ENCODE measurements around the gene FAM13C. TPM values are rescaled to one million over a fixed set of nuclear protein-coding genes. Genes with fewer than 3 reads are reported as not detected.
"Not testable (repeated sequence)": the region's sequence is repeated elsewhere in the genome, so short reads cannot be mapped to it uniquely, and the experiment has no call there.

FAM13C gene
- 0.22 TPM in 1 of 2 replicates, not detected in the other for total RNA-seq (2014; rRNA removed; shearing (Covaris generic))

DNA sequence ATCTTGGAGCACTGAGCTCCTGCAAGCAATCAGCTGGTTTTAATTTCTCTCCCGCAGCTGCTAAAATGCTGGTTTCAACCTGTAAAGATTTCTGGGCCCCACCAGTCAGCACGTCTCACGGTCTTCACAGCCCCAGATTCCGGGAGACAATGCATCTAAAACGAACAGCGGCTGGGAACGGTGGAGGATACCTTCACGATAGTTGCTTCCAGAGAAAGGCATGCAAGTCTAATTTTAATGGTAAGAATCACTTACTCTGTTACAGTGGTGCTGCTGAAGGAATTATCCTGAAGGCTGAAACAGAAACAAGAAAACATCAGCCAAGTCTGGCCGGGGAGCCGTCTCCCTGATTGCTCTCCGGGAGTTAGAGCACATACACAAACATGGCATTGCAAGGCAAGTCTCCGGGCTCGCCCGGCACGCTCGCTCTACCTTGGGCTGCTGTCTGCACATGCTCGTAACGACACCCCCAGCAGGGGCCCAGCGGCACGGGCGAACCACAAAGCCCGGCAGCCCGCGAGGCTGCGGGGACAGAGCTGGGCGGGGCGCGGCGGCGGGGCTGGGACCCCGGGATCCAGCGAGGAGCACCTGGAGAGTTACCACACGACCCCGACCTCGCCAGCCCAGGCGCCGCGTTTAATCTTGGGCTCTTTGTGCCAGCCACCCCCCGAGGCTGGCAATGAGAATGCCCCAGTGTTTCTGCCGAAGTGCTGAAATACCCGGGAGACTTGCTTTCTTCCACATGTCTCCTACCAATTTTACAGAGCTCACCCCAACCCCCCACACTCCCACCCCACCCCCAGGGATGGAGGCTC is at the start of gene FAM13C:
Gene FAM13C (minus strand): TSS at position 406 of the 815 bp plus-strand sequence. CDS start 89 bp downstream, at position 317.
- peak; percentile 34 for DNase-seq (ENCODE audit: low spot score)

DNA sequence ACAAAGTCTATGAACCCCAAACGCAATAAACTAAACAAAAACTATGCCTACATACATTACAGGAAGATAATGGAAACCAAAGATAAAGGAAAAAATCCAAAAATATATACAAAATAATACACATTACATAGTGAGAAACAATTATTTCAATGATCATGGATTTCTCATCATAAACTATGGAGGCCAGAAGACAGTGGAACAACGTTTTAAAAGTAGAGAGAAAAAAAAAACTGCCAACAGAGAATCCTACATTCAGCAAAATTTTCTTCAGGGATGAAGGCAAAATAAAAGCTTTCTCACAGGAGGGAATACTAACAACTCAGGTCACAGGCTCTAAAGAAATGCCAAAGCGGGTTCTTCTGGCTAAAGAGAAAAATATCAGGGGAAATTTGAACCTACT is 42.9 kb upstream of the FAM13C start:
- no peak for DNase-seq (ENCODE audit: low spot score)

DNA sequence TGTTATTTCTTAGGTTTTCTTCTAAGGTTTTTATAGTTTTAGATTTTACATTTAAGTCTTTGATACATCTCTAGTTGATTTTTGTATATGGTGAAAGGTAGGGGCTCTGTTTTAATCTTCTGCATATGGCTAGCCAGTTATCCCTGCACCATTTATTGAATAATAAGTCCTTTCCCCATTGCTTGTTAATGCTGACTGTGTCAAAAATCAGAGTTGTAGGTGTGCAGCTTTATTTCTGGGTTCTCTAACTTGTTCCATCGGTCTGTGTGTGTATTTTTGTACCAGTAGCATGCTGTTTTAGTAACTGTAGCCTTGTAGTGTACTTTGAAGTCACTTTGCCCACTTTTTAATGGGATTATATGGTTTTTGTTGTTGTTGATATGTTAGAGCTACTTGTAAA is 37.9 kb upstream of the FAM13C start:
- DNase-seq (ENCODE audit: low spot score), result no peak

DNA sequence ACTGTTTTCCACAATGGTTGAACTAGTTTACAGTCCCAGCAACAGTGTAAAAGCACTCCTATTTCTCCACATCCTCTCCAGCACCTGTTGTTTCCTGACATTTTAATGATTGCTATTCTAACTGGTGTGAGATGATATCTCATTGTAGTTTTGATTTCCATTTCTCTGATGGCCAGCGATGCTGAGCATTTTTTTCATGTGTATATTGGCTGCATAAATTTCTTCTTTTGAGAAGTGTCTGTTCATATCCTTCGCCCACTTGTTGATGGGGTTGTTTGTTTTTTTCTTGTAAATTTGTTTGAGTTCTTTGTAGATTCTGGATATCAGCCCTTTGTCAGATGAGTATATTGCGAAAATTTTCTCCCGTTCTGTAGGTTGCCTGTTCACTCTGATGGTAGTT is 37.0 kb upstream of the FAM13C start:
- DNase-seq (ENCODE audit: low spot score), result not testable (repeated sequence)

DNA sequence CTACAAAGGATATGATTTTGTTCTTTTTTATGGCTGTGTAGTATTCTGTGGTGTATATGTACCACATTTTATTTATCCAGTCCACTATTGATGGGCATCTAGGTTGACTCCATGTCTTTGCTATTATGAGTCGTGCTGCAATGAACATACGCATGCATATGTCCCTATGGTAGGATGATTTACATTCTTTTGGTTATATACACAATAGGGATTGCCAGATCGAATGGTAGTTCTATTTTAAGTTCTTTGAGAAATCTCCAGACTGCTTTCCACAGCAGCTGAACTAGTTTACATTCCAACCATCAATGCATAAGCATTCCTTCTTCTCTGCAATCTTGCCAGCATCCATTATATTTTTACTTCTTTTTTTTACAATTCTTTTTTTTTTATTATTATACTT is 35.6 kb upstream of the FAM13C start:
- DNase-seq (ENCODE audit: low spot score), result no peak

DNA sequence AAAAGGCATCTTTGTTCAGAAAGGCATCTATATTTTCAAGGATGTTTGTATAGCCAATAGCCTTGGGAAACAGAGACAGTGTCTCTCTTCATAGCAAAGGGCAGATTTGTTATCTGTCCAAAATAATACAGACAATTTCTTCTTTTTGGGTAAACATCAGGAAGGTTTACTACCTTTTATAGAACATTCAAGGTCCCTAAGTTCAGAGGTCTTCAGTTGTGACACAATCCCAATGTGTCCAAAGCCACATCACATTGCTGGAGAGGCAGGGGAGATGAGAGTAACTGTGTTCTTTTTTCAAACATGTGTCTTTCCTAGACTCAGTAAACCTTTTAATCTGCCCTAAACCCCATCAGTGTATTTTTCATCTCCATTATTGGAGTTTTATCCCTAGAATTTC is 33.6 kb upstream of the FAM13C start:
- no peak for DNase-seq (ENCODE audit: low spot score)

DNA sequence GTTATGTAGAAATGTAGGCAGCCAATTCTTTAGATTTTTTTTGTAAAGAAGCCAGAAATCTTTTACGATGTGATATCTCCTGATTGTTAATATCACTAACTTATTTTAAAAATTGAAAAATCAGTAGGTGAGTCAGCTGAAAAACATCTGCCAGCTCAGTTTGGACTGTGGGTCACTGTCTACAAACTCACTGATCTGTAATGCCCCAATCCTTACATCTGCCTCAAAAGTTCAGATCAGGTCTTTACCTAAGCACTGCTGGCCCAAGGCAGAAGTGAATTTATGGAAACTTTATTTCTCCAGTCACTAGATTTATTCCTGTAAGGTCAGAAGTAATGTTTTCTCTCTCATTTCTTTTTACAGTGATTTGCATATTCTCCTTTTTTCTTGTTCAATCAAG is 31.0 kb upstream of the FAM13C start:
- no peak for DNase-seq (ENCODE audit: low spot score)

DNA sequence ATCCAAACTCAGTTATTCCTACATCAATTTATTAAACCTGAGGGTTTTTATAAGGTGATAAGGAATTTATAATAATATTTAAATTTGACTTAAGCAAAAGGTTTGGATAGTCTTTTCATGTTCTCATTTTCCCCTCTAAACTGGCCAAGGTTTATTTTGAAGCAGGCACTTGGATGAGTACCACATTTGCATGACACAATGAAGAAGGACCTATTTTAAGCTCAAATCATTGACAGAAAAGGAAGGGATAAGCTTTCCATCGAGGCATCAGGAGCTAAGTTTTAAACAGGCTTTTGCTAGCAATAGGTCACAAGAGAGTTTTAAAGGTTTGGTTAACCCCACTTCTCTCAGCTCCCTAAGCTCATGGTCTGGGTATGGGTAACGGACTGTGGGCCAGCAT is 28.7 kb upstream of the FAM13C start:
- no peak for DNase-seq (ENCODE audit: low spot score)

DNA sequence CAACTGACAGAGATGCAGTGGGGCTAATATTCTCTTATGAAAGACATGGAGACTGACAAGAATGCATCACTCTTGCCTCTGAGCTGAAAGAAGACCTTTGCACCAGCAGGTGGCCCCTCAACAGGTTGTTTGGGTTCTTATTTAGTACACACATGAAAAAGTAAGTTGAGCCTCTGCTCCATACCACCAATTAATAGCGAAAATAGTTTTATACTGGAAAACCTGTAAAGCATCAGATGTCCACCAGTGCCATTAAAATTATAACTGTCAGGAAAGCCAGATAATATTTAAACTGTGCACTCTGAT is 26.3 kb upstream of the FAM13C start:
- DNase-seq (ENCODE audit: low spot score), result no peak

DNA sequence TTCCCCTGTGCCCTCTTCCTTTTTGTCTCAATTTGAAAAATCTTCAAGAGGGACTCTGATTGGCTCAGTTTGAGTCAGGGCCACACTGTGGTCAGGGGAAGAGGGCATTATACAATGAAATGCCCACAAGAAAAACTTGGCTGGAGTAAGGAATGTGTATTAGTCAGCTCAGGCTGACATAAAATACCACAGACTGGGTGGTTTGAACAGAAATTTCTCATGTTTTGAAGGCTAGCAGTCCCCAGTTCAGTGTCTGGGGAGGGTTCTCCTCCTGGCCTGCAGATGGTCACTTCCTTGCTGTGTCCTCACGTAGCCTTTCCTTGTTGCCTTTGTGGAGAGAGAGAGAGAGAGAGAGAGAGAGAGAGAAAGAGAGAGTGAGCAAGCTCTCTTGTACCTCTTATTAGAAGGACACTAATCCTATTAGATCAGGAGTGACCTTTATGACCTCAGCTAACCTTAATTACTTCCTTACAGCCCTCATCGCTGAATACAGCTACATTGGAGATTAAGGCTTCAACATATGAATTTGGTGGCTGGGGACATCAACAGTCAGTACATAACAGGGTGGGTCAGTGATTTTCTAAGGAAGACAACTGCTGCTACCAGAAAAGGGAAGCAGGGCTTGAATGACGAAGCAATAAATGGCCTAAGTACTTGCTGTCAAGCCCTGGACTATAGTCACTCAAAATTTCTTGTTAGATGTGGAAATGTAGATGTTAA is 25.8 kb upstream of the FAM13C start:
- peak; percentile 97 for DNase-seq (ENCODE audit: low spot score)

DNA sequence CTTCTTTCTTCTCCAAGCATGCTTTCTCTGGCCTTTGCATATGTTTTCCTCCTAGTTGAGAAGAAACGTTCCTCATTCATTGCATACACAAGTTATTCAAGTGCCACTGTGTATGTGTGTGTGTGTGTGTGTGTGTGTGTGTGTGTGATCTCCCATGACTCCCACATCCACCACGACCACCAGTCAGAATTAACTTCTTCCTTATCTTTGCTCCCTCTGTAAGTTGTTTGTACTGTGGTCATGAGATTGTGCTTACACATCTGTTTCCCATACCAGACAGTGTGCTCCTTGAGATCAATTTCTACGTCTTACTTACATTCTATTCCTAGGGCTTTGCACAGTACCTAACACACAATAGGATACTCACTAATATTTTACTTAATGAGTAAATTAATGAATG is 22.4 kb upstream of the FAM13C start:
- DNase-seq (ENCODE audit: low spot score), result no peak

DNA sequence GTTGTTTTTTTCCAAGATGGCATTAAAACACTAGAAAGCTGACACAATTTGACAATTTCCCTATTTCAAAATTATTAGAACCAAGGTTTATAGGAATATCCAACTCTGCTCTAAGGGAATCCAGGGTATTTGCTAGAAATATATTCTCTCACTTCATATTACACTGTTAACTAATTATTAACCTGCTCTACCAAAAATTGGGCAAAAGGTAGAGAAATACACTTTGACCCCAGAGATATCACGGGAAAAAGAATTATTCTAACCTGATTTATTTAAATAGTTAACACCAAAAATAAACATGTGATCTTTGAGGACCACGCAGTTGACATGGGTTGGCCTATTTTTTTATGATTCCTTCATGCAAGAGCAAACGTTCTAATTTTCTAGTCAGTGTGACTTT is 21.6 kb upstream of the FAM13C start:
- DNase-seq (ENCODE audit: low spot score), result no peak

DNA sequence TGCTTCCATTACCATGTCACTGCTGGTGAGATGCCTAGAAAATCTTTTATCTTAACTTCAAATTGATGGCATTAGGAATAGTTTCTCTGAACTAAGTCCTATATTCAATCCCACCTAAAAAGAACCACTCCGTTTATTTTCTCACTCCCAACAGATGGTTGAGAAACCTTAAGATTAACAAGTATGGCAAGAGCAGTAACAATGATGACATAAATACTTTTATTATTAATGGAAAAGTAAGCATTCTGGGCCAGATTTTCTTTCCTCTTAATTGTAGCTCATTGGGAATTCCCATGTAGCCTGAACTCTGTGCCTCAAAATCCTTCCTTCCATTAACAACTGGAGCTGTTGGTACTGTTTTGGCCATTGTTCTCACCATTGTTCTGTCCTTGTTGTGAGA is 21.1 kb upstream of the FAM13C start:
- no peak for DNase-seq (ENCODE audit: low spot score)

DNA sequence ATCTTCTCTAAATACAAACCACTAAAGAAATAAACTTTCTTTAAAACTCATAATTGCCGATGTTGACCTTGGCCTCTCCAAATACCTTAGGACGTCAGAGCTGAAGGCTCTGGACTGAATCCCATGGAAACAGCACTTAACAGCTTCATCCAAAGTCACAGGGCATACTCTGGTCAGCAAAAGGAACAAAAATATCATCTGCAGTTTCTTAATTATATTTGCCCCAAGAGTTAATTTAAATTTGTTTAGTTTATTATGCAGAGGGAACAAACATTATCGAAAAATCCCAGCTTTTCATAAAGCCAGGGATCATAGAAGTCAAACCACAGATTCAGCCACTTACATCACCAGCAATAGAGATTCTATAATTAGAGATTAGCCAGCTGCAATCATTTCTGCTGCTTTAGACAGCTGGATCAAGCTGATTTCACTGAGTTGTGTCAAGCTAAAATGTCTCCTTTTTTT is 20.5 kb upstream of the FAM13C start:
- DNase-seq (ENCODE audit: low spot score), result peak; percentile 45

DNA sequence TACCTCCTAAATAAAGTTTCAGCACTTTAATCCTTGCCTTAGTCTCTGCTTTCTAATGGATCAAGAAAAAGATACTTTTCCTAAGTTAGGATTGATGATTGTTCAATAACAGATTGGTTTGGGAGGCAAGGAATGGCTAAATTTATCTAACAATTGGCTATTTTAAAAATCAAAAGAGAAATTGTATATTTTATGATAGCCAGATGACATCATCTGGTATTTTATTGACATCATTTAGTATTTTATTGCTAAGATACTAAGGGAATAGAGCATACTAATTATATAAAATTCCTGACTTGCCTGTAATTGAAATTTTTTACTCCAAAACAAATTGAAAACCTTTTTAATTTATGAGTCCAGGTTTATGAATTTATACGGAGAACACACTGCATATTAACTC is 19.3 kb upstream of the FAM13C start:
- no peak for DNase-seq (ENCODE audit: low spot score)

DNA sequence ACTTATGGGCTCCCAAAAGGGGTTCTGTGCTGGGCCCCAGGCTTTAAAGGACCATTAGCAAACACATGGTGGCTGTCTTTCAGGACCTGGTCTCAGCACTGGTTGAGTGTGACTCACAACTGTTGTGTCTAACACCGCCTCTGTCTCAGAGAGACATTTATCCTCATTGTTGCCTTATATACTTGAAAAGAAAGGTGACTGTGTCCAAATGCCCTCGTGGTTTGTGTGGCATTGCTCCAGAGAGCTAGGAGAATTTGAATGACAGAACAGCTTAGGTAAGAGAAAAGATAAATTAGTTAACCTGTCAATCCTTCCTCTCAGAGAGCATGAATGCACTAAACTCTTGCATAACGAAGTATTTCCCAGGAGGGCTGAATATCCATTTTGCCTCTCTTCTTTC is 14.5 kb upstream of the FAM13C start:
- DNase-seq (ENCODE audit: low spot score), result no peak

DNA sequence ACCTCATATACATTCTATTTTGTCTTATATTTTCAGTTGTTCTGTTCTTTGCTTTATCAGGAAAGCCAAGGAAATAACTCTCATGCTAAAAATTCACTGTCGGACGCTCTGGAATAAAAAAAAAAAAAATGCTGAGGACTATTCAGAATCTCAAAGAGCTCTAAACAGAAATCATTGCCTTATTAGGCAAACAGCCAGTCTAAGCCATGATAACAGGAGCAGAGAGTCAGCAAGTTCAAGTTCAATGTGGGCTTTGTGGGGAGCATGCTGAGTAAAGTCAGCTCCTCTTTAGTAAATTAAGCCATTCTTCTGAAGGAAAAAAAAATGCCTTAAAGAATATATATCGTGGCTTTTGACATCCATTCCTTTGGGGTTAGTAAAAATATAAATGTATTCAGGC is 13.6 kb upstream of the FAM13C start:
- no peak for DNase-seq (ENCODE audit: low spot score)

DNA sequence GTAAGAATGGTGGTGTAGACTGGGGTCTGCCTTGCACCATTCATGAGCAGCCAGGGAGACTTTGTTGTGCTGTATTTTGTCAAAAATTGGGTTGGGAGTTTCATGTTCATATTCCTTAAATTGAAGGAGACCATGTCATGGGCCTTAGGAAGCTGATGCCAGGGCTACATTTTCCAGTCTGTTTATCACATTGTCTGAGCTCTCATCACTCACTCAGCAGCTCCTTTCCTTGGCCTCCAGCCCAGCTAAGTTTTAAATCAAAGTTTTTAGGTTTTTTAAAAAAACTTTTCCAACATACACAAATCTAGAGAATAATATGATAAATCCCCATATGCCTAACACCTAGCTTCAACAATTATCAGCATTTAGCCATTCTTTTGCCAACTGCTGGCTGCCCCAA is 12.6 kb upstream of the FAM13C start:
- no peak for DNase-seq (ENCODE audit: low spot score)

DNA sequence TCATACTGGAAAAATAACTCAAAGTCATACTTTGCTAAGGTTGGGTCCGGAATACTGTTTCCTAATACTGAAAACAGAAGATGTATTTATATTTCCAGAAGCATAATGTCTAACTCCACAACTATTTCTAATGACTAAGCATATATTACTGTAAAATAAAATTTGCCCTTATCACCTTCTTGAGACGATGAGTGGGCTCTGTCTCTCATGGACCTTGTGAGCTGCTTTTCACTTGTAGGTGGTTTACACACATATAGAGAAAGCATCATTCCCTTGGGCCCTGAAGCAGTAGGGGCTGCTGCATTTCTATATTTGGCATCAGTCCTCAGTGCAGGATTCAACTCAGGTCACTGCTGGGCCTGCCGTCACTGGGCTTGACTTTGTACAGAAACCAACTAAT is 10.7 kb upstream of the FAM13C start:
- no peak for DNase-seq (ENCODE audit: low spot score)

DNA sequence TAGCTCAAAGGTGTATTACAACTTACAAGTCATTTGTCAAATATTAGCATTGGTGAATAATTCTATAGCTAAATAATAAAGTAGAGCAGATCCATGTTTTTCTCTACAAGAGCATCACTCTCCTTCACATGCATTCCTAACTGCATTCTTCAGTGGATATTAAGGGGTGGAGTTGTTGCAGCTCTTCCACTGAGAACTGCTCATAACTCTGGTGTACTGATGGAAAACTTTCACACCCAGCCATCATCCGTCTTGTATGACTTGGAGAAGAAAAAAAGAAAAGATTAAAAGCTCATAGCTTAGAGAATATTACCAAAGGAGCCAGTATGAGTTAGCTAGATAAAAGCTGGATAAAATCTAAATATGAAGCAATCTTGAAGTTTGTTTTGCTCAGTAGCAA is 10.2 kb upstream of the FAM13C start:
- DNase-seq (ENCODE audit: low spot score), result no peak

DNA sequence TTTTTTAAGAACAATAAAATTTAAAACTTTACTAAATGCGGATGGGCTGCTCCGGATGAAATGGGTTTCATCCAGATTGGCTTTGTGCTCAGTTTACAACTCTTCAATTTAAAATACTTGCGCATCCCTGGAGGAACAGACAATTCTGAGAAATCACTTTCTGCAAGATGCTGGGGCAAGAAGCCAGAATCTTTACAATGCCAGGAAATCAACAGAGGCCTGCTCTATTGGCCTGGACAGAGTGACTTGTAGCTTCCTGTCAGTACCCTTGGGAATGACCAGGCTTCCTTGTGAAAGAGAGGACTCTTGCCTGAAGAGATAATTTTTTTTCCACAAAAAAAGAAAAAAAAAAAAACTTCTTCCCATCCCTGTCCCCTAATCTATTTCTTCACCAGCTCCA is 3.9 kb upstream of the FAM13C start:
- DNase-seq (ENCODE audit: low spot score), result no peak

DNA sequence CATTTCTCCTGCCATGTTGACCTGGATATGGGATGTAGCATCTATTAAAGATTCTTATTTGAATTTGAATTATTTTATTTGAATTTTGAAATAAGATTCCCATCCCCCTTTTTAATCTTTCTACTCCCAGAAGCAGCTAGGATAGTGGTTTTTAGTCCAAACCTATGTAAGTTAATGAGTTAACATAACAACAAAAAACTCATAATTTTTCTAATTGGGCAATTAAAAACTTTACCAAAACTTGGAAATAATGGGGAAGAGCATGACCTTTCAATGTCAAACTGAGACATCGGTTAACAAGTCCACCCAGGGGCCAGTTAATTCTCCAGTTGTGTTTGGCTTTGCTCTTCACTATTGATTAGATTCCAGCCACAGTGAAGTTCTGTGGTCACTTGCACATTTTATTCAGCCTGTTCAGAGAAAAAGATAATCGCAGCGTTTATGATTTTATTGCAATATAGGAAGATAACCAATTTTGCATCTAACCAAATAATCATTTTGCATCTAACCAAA is 1.2 kb upstream of the FAM13C start:
- no peak for DNase-seq (ENCODE audit: low spot score)

DNA sequence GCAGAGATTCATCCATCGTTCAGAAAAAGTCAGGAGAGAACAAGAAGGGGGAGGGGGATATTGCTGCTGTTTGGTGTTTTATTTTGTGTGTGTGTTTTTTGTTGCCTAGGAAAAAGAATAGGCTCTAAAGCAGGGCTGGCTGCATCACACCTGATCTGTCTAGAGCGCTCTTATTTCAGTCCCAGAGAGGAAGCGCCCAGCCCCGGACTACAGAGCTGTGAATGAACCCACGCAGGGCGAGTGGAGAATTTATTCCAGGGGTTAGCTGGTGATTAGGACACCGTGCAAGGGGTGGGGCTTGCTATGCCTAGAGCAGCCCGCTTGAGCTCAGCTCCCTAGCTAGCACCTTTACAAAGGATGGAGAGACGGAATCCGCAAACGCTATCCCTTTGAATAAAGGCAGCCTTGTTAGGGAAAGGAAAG is 621 bp upstream of the FAM13C start:
- DNase-seq (ENCODE audit: low spot score), result peak; percentile 39
